Measurements from ENCODE around the gene NALCN. TPM values are rescaled to one million over a fixed set of nuclear protein-coding genes. Genes with fewer than 3 reads are reported as not detected.
A peak's percentile ranks its signal among the peaks of the same experiment; 100 is the strongest.

NALCN gene
- 3.5 and 4.3 TPM in 2 replicates for total RNA-seq (2014; rRNA removed; shearing (Covaris generic))
- 2.5 and 3.6 TPM in 2 replicates for polyA plus RNA-seq (2014; cell fraction: nucleus; rRNA removed)

GRCh38 chr13:101416181-101417042, at the start of gene NALCN:
TSS of gene NALCN (minus strand) at chr13:101416508. CDS start at chr13:101399126, 17,382 bp downstream.
- peak; percentile 9 for DNase-seq (ENCODE audit: extremely low read depth, low read depth)

GRCh38 chr13:101465877-101466276, 49.6 kb upstream of the NALCN start:
- no peak for DNase-seq (ENCODE audit: extremely low read depth, low read depth)

GRCh38 chr13:101457176-101457575, 40.9 kb upstream of the NALCN start:
- DNase-seq (ENCODE audit: extremely low read depth, low read depth), result no peak

- peak; percentile 74 for DNase-seq (ENCODE audit: extremely low read depth, low read depth)
Measured at GRCh38 chr13:101455863-101456262, 39.6 kb upstream of the NALCN start.

- no peak for DNase-seq (ENCODE audit: extremely low read depth, low read depth)
Measured at GRCh38 chr13:101454767-101455166, 38.5 kb upstream of the NALCN start.

- DNase-seq (ENCODE audit: extremely low read depth, low read depth), result no peak
Measured at GRCh38 chr13:101453784-101454201, 37.5 kb upstream of the NALCN start.

GRCh38 chr13:101452519-101453485, 36.5 kb upstream of the NALCN start, which contains the start of gene ITGBL1:
TSS of gene ITGBL1 (plus strand) at chr13:101452675. CDS start at chr13:101452834, 159 bp downstream.
- DNase-seq (ENCODE audit: extremely low read depth, low read depth), result no peak

GRCh38 chr13:101451641-101452040, 35.3 kb upstream of the NALCN start:
- DNase-seq (ENCODE audit: extremely low read depth, low read depth), result no peak

- no peak for DNase-seq (ENCODE audit: extremely low read depth, low read depth)
Measured at GRCh38 chr13:101450749-101451130, 34.4 kb upstream of the NALCN start.

- DNase-seq (ENCODE audit: extremely low read depth, low read depth), result no peak
Measured at GRCh38 chr13:101449790-101450748, 33.8 kb upstream of the NALCN start.

- DNase-seq (ENCODE audit: extremely low read depth, low read depth), result no peak
Measured at GRCh38 chr13:101447852-101448251, 31.5 kb upstream of the NALCN start.

- DNase-seq (ENCODE audit: extremely low read depth, low read depth), result no peak
Measured at GRCh38 chr13:101434486-101434885, 18.2 kb upstream of the NALCN start.

GRCh38 chr13:101433895-101434294, 17.6 kb upstream of the NALCN start:
- no peak for DNase-seq (ENCODE audit: extremely low read depth, low read depth)

GRCh38 chr13:101429733-101430132, 13.4 kb upstream of the NALCN start:
- DNase-seq (ENCODE audit: extremely low read depth, low read depth), result no peak

GRCh38 chr13:101425623-101426022, 9.3 kb upstream of the NALCN start:
- DNase-seq (ENCODE audit: extremely low read depth, low read depth), result no peak

- no peak for DNase-seq (ENCODE audit: extremely low read depth, low read depth)
Measured at GRCh38 chr13:101425156-101425471, 8.8 kb upstream of the NALCN start.

- no peak for DNase-seq (ENCODE audit: extremely low read depth, low read depth)
Measured at GRCh38 chr13:101424381-101425155, 8.3 kb upstream of the NALCN start.

GRCh38 chr13:101423872-101424271, 7.6 kb upstream of the NALCN start:
- DNase-seq (ENCODE audit: extremely low read depth, low read depth), result no peak

- no peak for DNase-seq (ENCODE audit: extremely low read depth, low read depth)
Measured at GRCh38 chr13:101417501-101417900, 1.2 kb upstream of the NALCN start.

All from NCI-H460 (cell line).